Measurements from ENCODE around the gene LRRC4B. TPM values are rescaled to one million over a fixed set of nuclear protein-coding genes. Genes with fewer than 3 reads are reported as not detected.

Gene LRRC4B
- total and polyA plus RNA-seq, 2 donors from 2014 or later = 1.2 to 2.6 TPM

DNA sequence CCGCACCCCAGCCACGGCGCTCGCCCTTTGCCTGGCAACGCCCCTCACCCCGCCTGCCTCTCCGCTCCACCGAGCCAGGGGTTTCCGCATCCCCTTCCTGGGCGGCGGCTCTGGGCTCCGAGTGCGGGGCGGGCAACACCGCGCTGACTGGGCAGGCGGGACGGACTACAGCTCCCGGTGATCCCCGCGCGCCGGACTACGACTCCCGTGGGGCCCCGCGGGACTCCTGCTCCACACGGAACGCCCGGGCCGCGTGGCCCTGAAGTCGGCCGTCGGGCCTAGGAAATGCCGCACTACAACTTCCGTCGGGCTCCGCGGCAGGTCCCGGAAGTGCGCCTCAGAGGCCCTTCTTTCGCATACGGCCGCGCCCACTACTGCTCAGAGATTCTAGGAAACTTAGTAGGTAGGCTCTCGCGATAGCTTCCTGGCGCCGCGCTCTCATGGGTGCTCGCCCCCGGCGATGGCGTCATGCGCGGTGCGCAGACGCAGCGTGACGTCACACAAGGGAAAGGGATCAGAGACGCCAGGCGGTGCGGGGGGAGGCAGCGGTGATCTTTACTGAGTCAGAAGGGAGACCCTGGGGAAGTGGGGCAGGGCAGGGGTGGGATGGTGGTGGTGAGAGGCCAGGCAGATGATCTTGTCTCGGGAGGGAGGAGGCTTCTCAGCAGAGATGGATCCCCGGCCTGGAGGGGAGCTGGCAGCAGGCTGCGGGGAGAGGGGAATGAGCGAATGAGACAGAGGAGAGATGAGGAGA lies 57.0 kb downstream of the LRRC4B start, which contains the start of gene JOSD2:
Gene JOSD2 (minus strand): TSS at position 123 of the 754 bp plus-strand sequence. CDS start 760 bp downstream, outside the sequence.
- peak within 1 kb of the TSS; percentile 72 to 88 (median 75) for H3K4me3 ChIP-seq (ENCODE audit: low read length in 3 of 3)
- no peaks in the 10 kb centered on the region for H3K36me3 ChIP-seq (ENCODE audit: control insufficient read depth in 2 of 3, insufficient read depth in 3 of 3, low read length in 3 of 3)
- peaks cover 0 to 9% (median 6%) of the 10 kb centered on the region in 3 donors for H3K4me1 ChIP-seq (ENCODE audit: control insufficient read depth in 2 of 3, insufficient read depth in 2 of 3, low read depth in 1 of 3, low read length in 3 of 3)
- TF ChIP-seq, protein P1, sequence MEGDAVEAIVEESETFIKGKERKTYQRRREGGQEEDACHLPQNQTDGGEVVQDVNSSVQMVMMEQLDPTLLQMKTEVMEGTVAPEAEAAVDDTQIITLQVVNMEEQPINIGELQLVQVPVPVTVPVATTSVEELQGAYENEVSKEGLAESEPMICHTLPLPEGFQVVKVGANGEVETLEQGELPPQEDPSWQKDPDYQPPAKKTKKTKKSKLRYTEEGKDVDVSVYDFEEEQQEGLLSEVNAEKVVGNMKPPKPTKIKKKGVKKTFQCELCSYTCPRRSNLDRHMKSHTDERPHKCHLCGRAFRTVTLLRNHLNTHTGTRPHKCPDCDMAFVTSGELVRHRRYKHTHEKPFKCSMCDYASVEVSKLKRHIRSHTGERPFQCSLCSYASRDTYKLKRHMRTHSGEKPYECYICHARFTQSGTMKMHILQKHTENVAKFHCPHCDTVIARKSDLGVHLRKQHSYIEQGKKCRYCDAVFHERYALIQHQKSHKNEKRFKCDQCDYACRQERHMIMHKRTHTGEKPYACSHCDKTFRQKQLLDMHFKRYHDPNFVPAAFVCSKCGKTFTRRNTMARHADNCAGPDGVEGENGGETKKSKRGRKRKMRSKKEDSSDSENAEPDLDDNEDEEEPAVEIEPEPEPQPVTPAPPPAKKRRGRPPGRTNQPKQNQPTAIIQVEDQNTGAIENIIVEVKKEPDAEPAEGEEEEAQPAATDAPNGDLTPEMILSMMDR (IDR thresholded peaks at IDR 0.05; ENCODE audit: borderline replicate concordance, extremely low read depth, insufficient read depth) = no peak
- intact Hi-C loops (cut with DNase I) = no loop called here
- no peaks in the 10 kb centered on the region for H3K27me3 ChIP-seq (ENCODE audit: control insufficient read depth, insufficient read depth, low read length)
- H3K9ac ChIP-seq (ENCODE audit: low read length in 3 of 3) = peak within 1 kb of the TSS; percentile 63 to 78 (median 73)
- no peaks in the 10 kb centered on the region for H3K9me3 ChIP-seq (ENCODE audit: control insufficient read depth in 2 of 3, insufficient read depth in 1 of 3, low read length in 3 of 3)
- peak within 1 kb of the TSS; percentile 76 to 78 for H3K27ac ChIP-seq (ENCODE audit: low read depth in 2 of 2, low read length in 2 of 2)
- DNase-seq (peak; percentile 99 to 100 (median 100)), FAIRE-seq (peak; percentile 78)

DNA sequence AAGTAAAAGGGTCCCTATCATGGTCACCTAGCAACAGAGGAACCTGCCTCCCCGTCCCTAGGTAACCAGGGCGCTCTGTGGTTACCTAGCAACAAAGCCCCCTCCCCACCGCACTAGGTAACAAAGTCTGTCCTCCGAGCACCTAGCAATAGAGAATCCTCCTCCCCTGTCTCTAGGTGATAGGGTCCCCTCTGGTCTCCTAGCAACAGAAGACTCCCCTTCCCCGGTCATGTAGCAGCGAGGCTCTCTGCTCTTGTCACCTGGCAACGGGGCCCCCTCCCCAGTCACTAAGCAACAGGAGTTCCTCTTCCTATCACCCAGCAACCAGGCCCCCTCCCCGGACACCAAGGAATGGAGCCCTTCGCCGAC lies 57.6 kb downstream of the LRRC4B start:
- H3K4me1 ChIP-seq (ENCODE audit: control insufficient read depth in 2 of 3, insufficient read depth in 2 of 3, low read depth in 1 of 3, low read length in 3 of 3) = peaks cover 0 to 9% (median 6%) of the 10 kb centered on the region in 3 donors
- intact Hi-C loops (cut with DNase I) = no loop called here
- H3K9me3 ChIP-seq (ENCODE audit: control insufficient read depth in 2 of 3, insufficient read depth in 1 of 3, low read length in 3 of 3) = no peaks in the 10 kb centered on the region
- peak overlapping the region in 1 of 2 donors; percentile 27 for H3K27ac ChIP-seq (ENCODE audit: low read depth in 2 of 2, low read length in 2 of 2)
- DNase-seq = peak in 1 of 5 donors; percentile 94
- no peaks in the 10 kb centered on the region for H3K27me3 ChIP-seq (ENCODE audit: control insufficient read depth, insufficient read depth, low read length)
- H3K9ac ChIP-seq (ENCODE audit: low read length in 3 of 3) = peak overlapping the region; percentile 1 to 78 (median 73)
- no peak for FAIRE-seq
- peak overlapping the region; percentile 33 to 88 (median 75) for H3K4me3 ChIP-seq (ENCODE audit: low read length in 3 of 3)
- TF ChIP-seq, protein P1 (IDR thresholded peaks at IDR 0.05; ENCODE audit: borderline replicate concordance, extremely low read depth, insufficient read depth) = no peak
- no peaks in the 10 kb centered on the region for H3K36me3 ChIP-seq (ENCODE audit: control insufficient read depth in 2 of 3, insufficient read depth in 3 of 3, low read length in 3 of 3)

DNA sequence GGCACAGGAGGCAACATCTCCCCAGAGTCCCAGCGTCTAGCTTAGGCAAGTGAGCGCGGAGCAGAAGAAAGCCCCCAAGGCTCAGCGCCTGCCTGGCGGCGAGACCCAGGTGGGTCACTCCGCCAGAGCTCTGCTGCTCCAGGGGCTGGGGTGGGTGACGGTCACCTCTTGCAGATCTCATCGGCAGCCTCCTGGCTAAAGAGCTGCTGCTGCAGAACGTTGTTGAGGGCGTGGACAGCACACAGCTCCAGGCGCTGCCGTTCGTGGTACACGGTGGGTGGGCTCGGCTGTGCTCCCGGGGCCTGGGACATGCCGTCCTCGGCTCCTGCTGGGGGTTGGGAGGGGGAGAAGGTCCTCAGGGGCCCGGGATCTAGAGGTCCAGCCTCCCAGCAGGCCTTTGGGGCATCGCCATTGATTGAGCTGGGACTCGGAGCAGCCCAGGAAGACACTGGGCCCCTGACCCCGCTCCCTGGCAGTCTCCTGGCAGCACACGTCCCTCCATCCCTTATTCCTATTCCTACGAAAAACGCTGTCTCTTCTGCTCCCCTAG lies 58.0 kb downstream of the LRRC4B start:
- intact Hi-C loops (cut with DNase I) = no loop called here
- H3K9ac ChIP-seq (ENCODE audit: low read length in 3 of 3) = peak overlapping the region; percentile 1 to 78 (median 73)
- H3K36me3 ChIP-seq (ENCODE audit: control insufficient read depth in 2 of 3, insufficient read depth in 3 of 3, low read length in 3 of 3) = no peaks in the 10 kb centered on the region
- H3K4me1 ChIP-seq (ENCODE audit: control insufficient read depth in 2 of 3, insufficient read depth in 2 of 3, low read depth in 1 of 3, low read length in 3 of 3) = peaks cover 0 to 9% (median 6%) of the 10 kb centered on the region in 3 donors
- TF ChIP-seq, protein P1 (IDR thresholded peaks at IDR 0.05; ENCODE audit: borderline replicate concordance, extremely low read depth, insufficient read depth) = no peak
- peak overlapping the region; percentile 33 to 88 (median 75) for H3K4me3 ChIP-seq (ENCODE audit: low read length in 3 of 3)
- DNase-seq (peak in 3 of 5 donors; percentile 21 to 85 (median 81)), FAIRE-seq (no peak)
- H3K27me3 ChIP-seq (ENCODE audit: control insufficient read depth, insufficient read depth, low read length) = no peaks in the 10 kb centered on the region
- no peaks in the 10 kb centered on the region for H3K9me3 ChIP-seq (ENCODE audit: control insufficient read depth in 2 of 3, insufficient read depth in 1 of 3, low read length in 3 of 3)
- peak overlapping the region in 1 of 2 donors; percentile 27 for H3K27ac ChIP-seq (ENCODE audit: low read depth in 2 of 2, low read length in 2 of 2)
